HG02870 (cell line): ENCODE results near the gene AKAP10.
"Not testable (repeated sequence)": the region's sequence is repeated elsewhere in the genome, so short reads cannot be mapped to it uniquely, and the experiment has no call there.

Experiments
- ATAC-seq: cut with Tn5 transposase; IDR thresholded peaks from one replicate; pipeline ENCODE4 v1.9.1; 2021; ENCODE audit warnings: mild to moderate bottlenecking, moderate library complexity; ENCODE audit not compliant: unreplicated experiment

The AKAP10 gene

GRCh38 chr17:19873346-19873745, 104.3 kb downstream of the AKAP10 start:
- no peak for ATAC-seq

GRCh38 chr17:19868079-19868395, 109.6 kb downstream of the AKAP10 start:
- no peak for ATAC-seq

GRCh38 chr17:19867329-19868078, 110.1 kb downstream of the AKAP10 start, which contains the start of gene ULK2:
TSS of gene ULK2 (minus strand) at chr17:19867936. CDS start at chr17:19867417, 519 bp downstream.
- peak; percentile 58 for ATAC-seq

- peak; percentile 42 for ATAC-seq
These were observed 110.6 kb downstream of the AKAP10 start for GRCh38 chr17:19867079-19867328.

- ATAC-seq, result no peak
These were observed 112.6 kb downstream of the AKAP10 start for GRCh38 chr17:19865021-19865420.

- ATAC-seq, result not testable (repeated sequence)
These were observed 116.9 kb downstream of the AKAP10 start for GRCh38 chr17:19860647-19861177.

GRCh38 chr17:19857640-19858039, 120.0 kb downstream of the AKAP10 start:
- no peak for ATAC-seq
